HG02840 (cell line): ENCODE data around the gene CSNK1A1.
A peak's percentile ranks its signal among the peaks of the same experiment; 100 is the strongest.

Experiments used
- ATAC-seq: cut with Tn5 transposase; IDR thresholded peaks from one replicate; pipeline ENCODE4 v1.9.1; 2021; ENCODE audit warnings: mild to moderate bottlenecking, moderate library complexity, moderate number of reproducible peaks; ENCODE audit not compliant: unreplicated experiment, low FRiP score

Gene CSNK1A1

GRCh38 chr5:149575131-149575530 lies 23.9 kb upstream of the CSNK1A1 start:
- ATAC-seq = no peak

GRCh38 chr5:149572576-149573231 lies 21.5 kb upstream of the CSNK1A1 start:
- ATAC-seq = no peak

GRCh38 chr5:149572170-149572569 lies 20.9 kb upstream of the CSNK1A1 start:
- no peak for ATAC-seq

GRCh38 chr5:149567226-149567625 lies 16.0 kb upstream of the CSNK1A1 start:
- no peak for ATAC-seq

DNA sequence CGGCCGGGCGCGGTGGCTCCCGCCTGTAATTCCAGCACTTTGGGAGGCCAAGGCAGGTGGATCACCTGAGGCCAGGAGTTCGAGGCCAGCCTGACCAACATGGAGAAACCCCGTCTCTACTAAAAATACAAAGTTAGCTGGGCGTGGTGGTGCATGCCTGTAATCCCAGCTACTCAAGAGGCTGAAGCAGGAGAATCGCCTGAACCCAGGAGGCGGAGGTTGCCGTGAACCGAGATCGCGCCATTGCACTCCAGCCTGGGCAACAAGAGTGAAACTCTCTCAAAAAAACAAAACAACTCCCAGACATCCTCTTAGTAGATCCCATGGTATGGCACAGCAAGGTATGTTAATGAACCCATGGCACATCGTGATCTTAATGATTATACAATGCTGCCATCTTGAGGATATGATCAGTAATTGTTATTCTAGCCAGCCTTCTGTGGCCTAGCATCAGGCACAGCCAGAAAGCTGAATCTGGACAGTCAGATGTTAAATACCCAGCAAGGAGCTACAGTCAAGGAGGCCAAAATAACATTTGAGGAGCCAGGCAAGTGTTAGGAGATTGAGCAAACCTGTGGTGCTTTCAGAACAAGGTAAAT lies 13.4 kb upstream of the CSNK1A1 start:
- ATAC-seq = peak; percentile 83

- ATAC-seq = no peak
Measured at GRCh38 chr5:149563466-149563865, 12.2 kb upstream of the CSNK1A1 start.

DNA sequence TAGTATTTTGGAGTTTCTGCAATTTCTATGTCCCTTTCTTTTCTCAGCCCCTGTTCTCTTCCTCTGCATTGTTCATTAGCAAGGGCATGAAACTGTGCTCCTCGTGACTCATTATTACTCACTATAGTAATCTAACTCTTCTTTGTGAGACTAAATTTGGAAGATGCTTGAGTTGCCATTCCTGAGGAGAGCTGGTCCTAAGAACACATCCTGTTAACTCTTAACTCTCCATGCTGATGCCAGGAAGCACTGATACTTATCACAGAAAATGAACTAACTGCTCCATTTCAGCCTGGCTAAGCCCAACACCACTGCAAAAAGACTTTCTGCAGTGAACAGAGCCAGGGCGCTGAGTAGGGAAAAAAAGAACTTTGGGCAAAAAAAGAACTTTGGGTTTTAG lies 10.6 kb upstream of the CSNK1A1 start:
- ATAC-seq = no peak

- no peak for ATAC-seq
Measured at GRCh38 chr5:149559706-149560105, 8.5 kb upstream of the CSNK1A1 start.

DNA sequence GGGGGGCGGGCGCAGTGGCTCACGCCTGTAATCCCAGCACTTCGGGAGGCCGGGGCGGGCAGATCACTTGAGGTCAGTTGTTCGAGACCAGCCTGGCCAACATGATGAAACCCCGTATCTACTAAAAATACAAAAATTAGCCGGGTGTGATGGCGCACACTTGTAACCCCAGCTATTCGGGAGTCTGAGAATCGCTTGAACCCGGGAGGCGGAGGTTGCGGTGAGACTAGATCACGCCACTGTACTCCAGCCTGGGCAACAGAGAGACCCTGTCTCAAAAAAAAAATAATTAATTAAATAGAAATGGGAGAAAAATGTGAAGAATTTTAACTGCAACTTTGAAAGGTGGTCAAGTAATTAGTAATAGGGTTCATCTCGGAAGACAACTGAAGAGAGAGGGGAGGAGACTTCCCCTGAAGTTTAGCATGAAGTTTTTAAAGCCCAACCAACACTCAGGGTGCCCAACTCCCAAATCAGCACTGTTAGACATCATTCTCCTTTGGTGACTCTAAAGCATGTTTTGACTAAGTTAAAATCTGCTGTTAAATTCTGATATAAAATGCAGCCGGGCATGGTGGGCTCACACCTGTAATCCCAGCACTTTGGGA lies 1.4 kb upstream of the CSNK1A1 start:
- no peak for ATAC-seq

GRCh38 chr5:149552038-149552494 lies 827 bp upstream of the CSNK1A1 start:
- ATAC-seq = no peak

GRCh38 chr5:149550594-149551226 lies 529 bp downstream of the CSNK1A1 start:
- peak; percentile 1 for ATAC-seq

DNA sequence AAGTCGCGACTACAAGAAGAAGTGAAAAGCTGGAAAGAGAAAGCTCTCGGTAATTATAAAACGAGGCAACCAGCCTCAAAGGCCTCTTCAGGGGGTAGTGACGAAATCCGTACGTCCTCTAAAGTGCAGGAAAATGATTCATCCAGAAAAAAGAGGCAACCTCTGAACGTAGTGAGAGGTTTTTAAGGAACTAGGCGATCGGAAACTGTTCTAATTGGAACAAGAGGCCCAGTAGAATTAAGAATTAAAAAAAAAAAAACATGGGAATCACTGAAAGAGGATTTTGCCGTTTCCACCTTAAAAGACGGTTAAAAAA lies 1.0 kb downstream of the CSNK1A1 start:
- ATAC-seq = no peak

DNA sequence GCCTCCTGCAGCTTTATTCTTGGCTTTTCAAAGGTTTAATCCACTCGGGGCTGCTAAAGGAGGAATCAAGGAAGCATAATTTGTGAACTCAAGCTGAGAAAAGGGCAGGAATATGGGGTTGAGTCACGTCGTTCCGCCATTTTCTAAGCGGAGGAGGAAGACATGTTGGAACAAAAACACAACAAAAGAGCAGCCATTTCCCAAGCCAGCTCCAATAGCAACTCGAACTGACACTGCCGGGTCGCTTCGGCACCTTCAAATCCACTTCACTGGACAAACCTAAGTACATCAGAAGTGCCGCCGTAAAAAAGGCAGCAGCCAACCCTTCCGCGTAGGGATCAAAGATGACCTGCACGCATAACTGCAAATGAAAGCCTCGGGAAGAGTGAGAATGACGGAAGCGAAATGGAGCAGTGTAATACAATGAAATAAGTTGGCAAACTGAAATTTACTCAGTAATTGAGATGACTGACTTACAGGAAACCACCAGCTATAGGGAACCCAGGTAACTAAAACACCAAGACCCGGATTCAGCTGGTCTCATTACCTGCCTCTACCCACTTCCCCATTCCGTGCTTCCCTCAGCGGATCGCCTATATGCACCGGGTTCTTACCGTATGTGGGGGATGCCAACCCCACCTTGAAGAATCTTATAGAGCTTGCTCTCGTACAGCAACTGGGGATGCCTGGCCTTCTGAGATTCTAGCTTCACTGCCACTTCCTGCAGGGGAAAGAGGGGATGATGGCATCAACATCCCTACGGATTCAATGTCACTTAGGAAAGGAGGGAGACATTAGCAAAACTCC lies 1.6 kb downstream of the CSNK1A1 start:
- ATAC-seq = no peak

- no peak for ATAC-seq
Measured at GRCh38 chr5:149546974-149547373, 4.3 kb downstream of the CSNK1A1 start.

DNA sequence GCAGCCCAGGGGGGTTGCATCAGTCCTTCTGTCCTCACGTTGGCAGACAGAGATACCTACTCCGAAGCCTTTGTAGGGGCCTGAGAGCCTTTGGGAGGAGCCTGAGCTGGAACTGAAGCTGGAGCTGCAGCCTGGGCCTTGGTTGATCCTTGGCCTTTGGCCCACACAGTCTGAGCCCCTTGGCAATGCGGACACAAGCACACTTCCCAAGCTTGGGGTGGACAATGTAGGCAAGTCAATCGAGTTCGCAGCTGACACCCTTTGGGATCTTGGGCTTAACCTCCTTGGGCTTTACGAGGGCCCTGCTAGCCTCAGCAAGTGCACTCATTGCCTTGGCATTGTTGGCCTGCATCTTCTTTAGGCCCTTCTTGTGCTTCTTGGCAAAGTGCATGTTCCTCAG lies 5.9 kb downstream of the CSNK1A1 start:
- no peak for ATAC-seq

DNA sequence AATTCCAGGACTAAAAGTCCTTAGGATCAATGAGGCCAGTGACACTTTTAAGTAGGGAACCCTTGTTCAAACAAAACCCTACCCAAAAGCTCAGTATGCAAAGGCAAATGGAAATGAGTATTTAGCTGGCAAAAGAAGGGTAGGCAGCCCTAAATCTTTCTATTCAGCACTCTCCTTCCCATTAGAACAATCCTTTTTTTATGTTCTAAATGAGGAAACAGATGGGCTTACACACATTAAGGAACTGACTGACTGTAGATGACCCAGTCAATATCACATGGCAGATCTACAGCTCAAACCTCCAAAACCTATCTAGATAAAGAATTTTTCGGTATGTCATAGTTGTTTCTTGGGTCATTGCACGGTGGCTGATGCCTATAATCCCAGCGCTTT lies 7.2 kb downstream of the CSNK1A1 start:
- ATAC-seq = no peak

DNA sequence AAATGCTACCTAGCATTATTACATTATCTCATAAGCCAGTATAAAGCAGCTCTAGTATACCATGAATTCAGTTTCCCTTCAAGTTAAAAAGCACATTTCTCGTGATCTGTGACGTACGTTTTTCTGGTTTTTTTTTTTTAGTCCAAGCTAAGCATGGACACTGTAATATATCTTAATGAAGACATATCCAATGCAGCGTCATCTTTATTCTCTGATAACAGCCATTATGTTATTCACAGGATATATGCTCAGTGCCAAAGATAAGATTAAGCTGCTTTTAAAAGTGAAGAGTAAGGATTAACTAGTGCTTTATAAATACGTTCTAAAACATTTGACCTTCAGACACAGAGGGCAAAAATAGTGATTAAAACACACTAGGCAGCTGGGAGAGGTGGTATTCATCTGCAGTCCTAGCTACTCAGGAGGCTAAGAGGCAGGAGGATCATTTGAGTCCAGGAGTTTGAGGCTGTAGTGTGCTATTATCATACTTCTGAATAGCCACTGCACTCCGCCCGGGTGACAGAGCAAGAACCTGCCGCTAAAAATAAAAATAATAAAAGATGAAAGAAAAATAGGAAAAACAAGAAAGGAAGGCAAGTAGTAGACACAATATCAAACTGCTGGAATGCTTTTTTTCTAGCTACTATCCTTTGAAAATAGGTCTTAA lies 7.7 kb downstream of the CSNK1A1 start:
- ATAC-seq = no peak

DNA sequence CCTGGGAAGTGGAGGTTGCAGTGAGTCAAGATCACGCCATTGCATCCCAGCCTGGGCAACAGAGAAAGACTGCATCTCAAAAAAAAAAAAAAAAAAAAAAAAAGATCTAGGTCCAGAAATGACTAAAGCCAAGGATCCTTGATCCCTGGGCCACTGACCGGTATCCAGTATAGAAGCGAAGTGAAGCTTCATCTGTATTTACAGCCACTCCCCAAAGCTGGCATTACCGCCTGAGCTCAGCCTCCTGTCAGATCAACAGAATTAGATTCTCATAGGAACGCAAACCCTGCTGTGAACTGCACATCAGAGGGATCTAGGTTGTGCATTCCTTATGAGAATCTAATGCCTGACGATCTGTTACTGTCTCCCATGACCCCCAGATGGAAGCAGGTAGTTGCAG lies 9.3 kb downstream of the CSNK1A1 start:
- no peak for ATAC-seq

DNA sequence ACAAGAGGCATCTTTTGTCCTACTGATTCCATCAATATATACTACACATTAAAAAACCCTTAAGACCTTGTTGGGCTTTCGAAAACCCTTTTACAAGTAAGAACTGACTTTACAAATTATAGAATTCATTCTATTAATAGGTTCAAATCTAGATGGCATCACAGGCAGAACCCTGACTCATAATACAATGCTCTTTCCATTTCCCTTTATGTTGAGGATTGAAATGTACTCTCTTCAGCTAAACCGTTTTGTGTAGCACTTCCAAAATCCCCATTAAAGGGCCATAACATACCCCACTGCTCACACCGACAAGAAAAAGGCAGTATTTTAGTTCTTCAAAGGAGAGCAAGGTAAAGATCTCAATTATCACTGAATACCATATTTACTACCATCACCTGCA lies 11.2 kb downstream of the CSNK1A1 start:
- no peak for ATAC-seq

GRCh38 chr5:149537374-149537975 lies 13.8 kb downstream of the CSNK1A1 start:
- ATAC-seq = no peak
